Epithelial cell of proximal tubule (primary cell): ENCODE data around the gene MEOX1. TPM values are rescaled to one million over a fixed set of nuclear protein-coding genes. Genes with fewer than 3 reads are reported as not detected.

Experiments
- DNase-seq: peaks from one replicate; pipeline ENCODE4 v3.0.0-alpha.2; 2011; ENCODE audit warnings: low read depth
- H3K4me3 ChIP-seq: 2 replicates; pipeline ENCODE4 v1.5.1; 2011; ENCODE audit warnings: low read depth, mild to moderate bottlenecking, low read length
- CTCF ChIP-seq: conservative IDR thresholded peaks from 2 replicates; pipeline ENCODE4 v1.5.1; 2012; ENCODE audit warnings: low read depth, mild to moderate bottlenecking, low read length
- total RNA-seq: library from RNA; depleted of rRNA; stranded (reverse); fragments of >200 nt; gene quantifications from 2 replicates; pipeline ENCODE4 v1.2.3, GENCODE V29; 2015

MEOX1 gene
- total RNA-seq, 1 donor from 2014 or later = not detected

DNA sequence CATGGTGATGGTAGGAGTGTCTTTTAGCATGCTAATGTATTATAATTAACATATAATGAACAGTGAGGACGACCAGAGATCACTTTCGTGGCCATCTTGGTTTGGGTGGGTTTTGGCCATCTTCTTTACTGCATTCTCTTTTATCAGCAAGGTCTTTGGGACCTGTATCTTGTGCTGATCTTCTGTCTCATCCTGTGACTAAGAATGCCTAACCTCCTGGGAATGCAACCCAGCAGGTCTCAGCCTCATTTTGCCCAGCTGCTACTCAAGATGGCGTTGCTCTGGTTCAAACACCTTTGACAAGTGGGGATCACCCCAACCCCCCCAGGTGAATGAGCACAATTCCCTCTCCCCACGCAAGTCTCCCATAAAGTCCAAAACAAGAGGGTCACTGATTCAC lies 66.3 kb downstream of the MEOX1 start:
- no peak overlapping the region for H3K4me3 ChIP-seq
- DNase-seq = no peak
- TF ChIP-seq CTCF = no peak

DNA sequence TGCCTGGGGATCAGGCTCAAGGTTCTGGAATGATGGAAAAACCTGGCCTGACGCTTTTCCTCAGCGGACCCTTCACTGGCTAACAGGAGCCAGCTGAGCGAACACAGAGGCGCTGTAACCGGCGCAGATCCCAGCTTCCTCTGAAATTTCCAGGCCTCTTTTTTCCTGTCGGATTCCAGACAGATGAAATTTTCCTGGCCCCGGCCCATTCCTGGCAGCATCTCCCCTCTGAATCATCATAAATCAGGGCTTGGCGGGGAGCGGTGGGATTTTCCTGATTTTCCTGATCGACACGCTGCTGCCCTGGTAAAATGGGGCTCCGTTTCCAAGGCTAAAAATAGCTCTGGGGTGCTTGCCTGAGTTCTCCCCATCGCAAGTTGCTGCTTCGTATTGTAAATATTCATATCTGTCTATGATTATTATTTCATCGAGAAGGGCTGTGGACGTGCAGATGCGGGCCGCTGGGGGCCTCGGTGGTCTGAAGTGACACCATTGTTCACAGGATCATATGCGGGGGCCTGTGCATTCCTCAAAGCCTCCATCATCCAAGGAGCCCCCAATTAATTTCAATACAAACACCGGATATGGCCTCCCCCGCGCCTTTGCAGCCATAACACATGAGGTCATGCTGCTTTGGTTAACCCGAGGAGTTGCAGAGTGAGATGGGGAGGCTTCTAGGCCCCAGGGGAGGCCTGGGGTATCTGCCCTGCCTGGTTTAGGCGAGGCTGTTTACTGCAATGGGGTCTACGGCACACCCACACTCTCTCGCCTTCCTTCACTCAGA lies 69.8 kb downstream of the MEOX1 start:
- no peak overlapping the region for H3K4me3 ChIP-seq
- no peak for TF ChIP-seq CTCF
- no peak for DNase-seq

GRCh38 chr17:43591001-43591400 lies 70.7 kb downstream of the MEOX1 start:
- DNase-seq = no peak
- no peak for TF ChIP-seq CTCF
- H3K4me3 ChIP-seq = no peak overlapping the region

Other genes with a start within 250 kb of the MEOX1 start
- gene DHX8, start 177.9 kb downstream of the MEOX1 start, total RNA-seq = 25.8 and 26.6 TPM in 2 replicates
- 48.3 and 63.9 TPM in 2 replicates for gene ETV4, start 115.6 kb downstream of the MEOX1 start, total RNA-seq
- not detected in 2 replicates for gene SOST, start 96.9 kb upstream of the MEOX1 start, total RNA-seq
- 46.3 and 47.5 TPM in 2 replicates for gene DUSP3, start 117.1 kb upstream of the MEOX1 start, total RNA-seq
- gene CFAP97D1, start 118.5 kb upstream of the MEOX1 start, total RNA-seq = not detected in 2 replicates
- gene MPP3, start 171.2 kb upstream of the MEOX1 start, total RNA-seq = 8.6 and 10.8 TPM in 2 replicates
- not detected in 2 replicates for gene CD300LG, start 185.3 kb upstream of the MEOX1 start, total RNA-seq
- 2.5 and 14.1 TPM in 2 replicates for gene MPP2, start 245.6 kb upstream of the MEOX1 start, total RNA-seq